ENCODE data around the gene CD48.

The CD48 gene

DNA sequence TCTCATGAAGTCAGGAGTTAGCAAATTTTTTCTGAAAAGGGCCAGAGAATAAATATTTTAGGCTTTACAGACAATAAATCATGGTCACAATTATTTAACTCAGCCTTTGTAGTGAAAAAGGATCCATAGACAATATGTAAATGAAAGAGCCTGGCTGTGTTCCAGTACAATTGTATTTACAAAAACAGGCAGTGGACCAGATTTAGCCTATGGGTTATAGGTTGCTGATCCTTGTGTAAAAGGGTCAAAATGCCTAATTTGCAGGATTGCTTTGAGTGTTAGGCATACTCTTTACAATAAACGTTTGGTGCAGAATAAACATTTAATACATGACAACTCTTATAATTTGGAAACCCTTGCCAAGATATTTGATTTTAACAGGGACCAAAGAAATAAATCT, 33.9 kb upstream of the CD48 start:
- H3K4me2 ChIP-seq (ENCODE audit: low read depth, low read length, poor library complexity, severe bottlenecking): no peak overlapping the region
- TF ChIP-seq, protein P1, sequence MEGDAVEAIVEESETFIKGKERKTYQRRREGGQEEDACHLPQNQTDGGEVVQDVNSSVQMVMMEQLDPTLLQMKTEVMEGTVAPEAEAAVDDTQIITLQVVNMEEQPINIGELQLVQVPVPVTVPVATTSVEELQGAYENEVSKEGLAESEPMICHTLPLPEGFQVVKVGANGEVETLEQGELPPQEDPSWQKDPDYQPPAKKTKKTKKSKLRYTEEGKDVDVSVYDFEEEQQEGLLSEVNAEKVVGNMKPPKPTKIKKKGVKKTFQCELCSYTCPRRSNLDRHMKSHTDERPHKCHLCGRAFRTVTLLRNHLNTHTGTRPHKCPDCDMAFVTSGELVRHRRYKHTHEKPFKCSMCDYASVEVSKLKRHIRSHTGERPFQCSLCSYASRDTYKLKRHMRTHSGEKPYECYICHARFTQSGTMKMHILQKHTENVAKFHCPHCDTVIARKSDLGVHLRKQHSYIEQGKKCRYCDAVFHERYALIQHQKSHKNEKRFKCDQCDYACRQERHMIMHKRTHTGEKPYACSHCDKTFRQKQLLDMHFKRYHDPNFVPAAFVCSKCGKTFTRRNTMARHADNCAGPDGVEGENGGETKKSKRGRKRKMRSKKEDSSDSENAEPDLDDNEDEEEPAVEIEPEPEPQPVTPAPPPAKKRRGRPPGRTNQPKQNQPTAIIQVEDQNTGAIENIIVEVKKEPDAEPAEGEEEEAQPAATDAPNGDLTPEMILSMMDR (conservative IDR thresholded peaks at IDR 0.05; ENCODE audit: low read length): no peak
- TF ChIP-seq EZH2phosphoT487 (IDR thresholded peaks at IDR 0.05; ENCODE audit: borderline replicate concordance): no peak
- H3K4me1 ChIP-seq (ENCODE audit: insufficient read depth, low read length, poor library complexity, severe bottlenecking): no peaks in the 10 kb centered on the region
- no peaks in the 10 kb centered on the region for H3K79me2 ChIP-seq (ENCODE audit: insufficient read depth, low read length)
- H3K9ac ChIP-seq (ENCODE audit: low read depth, low read length, poor library complexity, severe bottlenecking): no peak overlapping the region
- H3K36me3 ChIP-seq (ENCODE audit: insufficient read depth, low read length): no peaks in the 10 kb centered on the region
- no peaks in the 10 kb centered on the region for H3K27me3 ChIP-seq (ENCODE audit: insufficient read depth, low read length, poor library complexity, severe bottlenecking)
- no peaks in the 10 kb centered on the region for H3F3A ChIP-seq (ENCODE audit: low read depth)
- no peaks in the 10 kb centered on the region for H4K20me1 ChIP-seq (ENCODE audit: insufficient read depth, low read length, poor library complexity, severe bottlenecking)
- no peaks in the 10 kb centered on the region for H3K9me2 ChIP-seq (replicated peaks; ENCODE audit: low read depth, low read length)
- no peak overlapping the region for H3K4me3 ChIP-seq (ENCODE audit: low read length, poor library complexity, severe bottlenecking)
- no peak overlapping the region for H2AFZ ChIP-seq (ENCODE audit: low read length)
- H3K9me3 ChIP-seq (ENCODE audit: insufficient read depth, low read depth, low read length): no peaks in the 10 kb centered on the region

DNA sequence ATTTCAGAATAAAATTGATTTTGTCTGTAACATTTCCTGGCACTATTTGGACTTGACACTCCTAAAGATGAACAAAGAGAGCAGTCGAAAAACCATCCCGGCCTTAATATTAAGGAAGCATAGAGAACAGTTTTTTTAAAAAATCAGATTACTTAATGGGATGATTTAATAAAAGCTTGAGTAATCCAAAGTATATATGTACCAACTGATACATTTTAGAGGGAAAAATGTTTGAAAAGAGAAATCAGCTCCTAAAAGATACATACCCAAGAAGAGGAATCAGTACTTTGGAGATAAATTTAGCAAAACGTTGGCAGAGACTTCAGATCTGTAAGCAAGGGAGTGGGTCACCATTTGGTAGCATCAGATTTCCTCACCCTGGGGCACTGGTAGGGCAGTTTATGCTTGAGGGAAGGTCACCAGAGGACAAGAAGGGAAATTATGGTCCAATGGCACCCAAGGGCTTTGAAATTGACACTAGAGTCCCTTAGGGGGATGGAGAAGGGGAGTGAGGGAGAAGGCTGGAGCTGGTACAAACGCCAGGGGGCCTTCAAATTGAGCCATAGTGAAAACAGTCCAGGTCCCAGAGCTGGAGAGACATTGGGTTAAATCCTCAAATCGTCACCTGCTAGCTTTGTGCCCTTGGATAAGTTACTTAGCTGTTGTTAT, 33.4 kb upstream of the CD48 start:
- Histone ChIP-seq H3K4me3 (ENCODE audit: low read length, poor library complexity, severe bottlenecking) (no peak overlapping the region), H3K9ac (ENCODE audit: low read depth, low read length, poor library complexity, severe bottlenecking) (no peak overlapping the region), H2AFZ (ENCODE audit: low read length) (no peak overlapping the region), H3K4me2 (ENCODE audit: low read depth, low read length, poor library complexity, severe bottlenecking) (no peak overlapping the region), H3K4me1 (ENCODE audit: insufficient read depth, low read length, poor library complexity, severe bottlenecking) (no peaks in the 10 kb centered on the region), H4K20me1 (ENCODE audit: insufficient read depth, low read length, poor library complexity, severe bottlenecking) (no peaks in the 10 kb centered on the region), H3F3A (ENCODE audit: low read depth) (no peaks in the 10 kb centered on the region), H3K9me3 (ENCODE audit: insufficient read depth, low read depth, low read length) (no peaks in the 10 kb centered on the region), H3K36me3 (ENCODE audit: insufficient read depth, low read length) (no peaks in the 10 kb centered on the region), H3K27me3 (ENCODE audit: insufficient read depth, low read length, poor library complexity, severe bottlenecking) (no peaks in the 10 kb centered on the region), H3K79me2 (ENCODE audit: insufficient read depth, low read length) (no peaks in the 10 kb centered on the region), H3K9me2 (replicated peaks; ENCODE audit: low read depth, low read length) (no peaks in the 10 kb centered on the region)
- no peak for TF ChIP-seq EZH2phosphoT487 (IDR thresholded peaks at IDR 0.05; ENCODE audit: borderline replicate concordance)

DNA sequence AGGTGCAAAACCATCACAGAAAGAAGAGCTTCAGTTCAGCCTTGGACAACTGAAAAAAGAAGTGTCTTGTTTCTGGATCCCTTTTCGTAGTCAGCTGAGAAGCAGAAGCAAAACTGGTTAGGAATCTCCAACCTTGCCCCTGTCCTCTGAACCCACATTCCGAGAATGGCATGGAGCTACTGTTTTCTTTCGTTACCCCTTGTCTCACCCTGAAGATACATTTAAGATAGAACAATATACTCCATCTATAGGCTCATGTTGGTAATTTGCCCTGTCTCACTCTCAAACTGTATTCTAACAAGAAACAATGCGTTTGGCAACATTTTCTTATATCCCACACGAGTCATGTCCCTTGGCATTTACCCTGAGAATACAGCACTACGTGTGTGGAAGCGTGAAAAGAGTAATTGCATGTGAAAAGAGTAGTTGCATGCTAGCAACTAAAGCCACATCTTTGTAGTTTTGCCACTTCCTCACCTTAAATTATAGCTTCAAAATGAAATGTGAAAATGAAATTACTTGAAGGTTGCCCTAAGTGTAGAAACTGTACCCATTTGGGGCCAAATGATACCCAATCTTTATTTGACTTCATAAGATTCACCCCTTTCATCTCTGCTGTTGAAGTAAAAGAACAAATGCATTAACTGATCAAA, 32.7 kb upstream of the CD48 start:
- H3K4me1 ChIP-seq (ENCODE audit: insufficient read depth, low read length, poor library complexity, severe bottlenecking): no peaks in the 10 kb centered on the region
- no peak overlapping the region for H2AFZ ChIP-seq (ENCODE audit: low read length)
- H3K9me3 ChIP-seq (ENCODE audit: insufficient read depth, low read depth, low read length): no peaks in the 10 kb centered on the region
- H3K36me3 ChIP-seq (ENCODE audit: insufficient read depth, low read length): no peaks in the 10 kb centered on the region
- TF ChIP-seq, protein P1 (conservative IDR thresholded peaks at IDR 0.05; ENCODE audit: low read length): peak; percentile 17; the same call in 1 of the 2 replicates
- TF ChIP-seq EZH2phosphoT487 (IDR thresholded peaks at IDR 0.05; ENCODE audit: borderline replicate concordance): no peak
- no peaks in the 10 kb centered on the region for H3K79me2 ChIP-seq (ENCODE audit: insufficient read depth, low read length)
- no peaks in the 10 kb centered on the region for H3K27me3 ChIP-seq (ENCODE audit: insufficient read depth, low read length, poor library complexity, severe bottlenecking)
- no peaks in the 10 kb centered on the region for H4K20me1 ChIP-seq (ENCODE audit: insufficient read depth, low read length, poor library complexity, severe bottlenecking)
- no peaks in the 10 kb centered on the region for H3F3A ChIP-seq (ENCODE audit: low read depth)
- H3K4me3 ChIP-seq (ENCODE audit: low read length, poor library complexity, severe bottlenecking): no peak overlapping the region
- no peaks in the 10 kb centered on the region for H3K9me2 ChIP-seq (replicated peaks; ENCODE audit: low read depth, low read length)
- no peak overlapping the region for H3K4me2 ChIP-seq (ENCODE audit: low read depth, low read length, poor library complexity, severe bottlenecking)
- no peak overlapping the region for H3K9ac ChIP-seq (ENCODE audit: low read depth, low read length, poor library complexity, severe bottlenecking)
